RKO (cell line): ENCODE results near the gene MPP4.
A peak's percentile ranks its signal among the peaks of the same experiment; 100 is the strongest.
"Not testable (repeated sequence)": the region's sequence is repeated elsewhere in the genome, so short reads cannot be mapped to it uniquely, and the experiment has no call there.

Experiments used
- DNase-seq: peaks from one replicate; pipeline ENCODE4 v3.0.0-alpha.2; 2016; ENCODE audit warnings: low spot score

MPP4 gene

GRCh38 chr2:201671205-201671604 lies 27.2 kb downstream of the MPP4 start:
- not testable (repeated sequence) for DNase-seq

- no peak for DNase-seq
Observed at GRCh38 chr2:201669865-201670264, 28.6 kb downstream of the MPP4 start.

GRCh38 chr2:201668402-201668910 lies 30.0 kb downstream of the MPP4 start:
- no peak for DNase-seq

GRCh38 chr2:201664334-201664733 lies 34.1 kb downstream of the MPP4 start:
- DNase-seq, result no peak

GRCh38 chr2:201661366-201661765 lies 37.1 kb downstream of the MPP4 start:
- DNase-seq, result no peak

- no peak for DNase-seq
Observed at GRCh38 chr2:201660293-201660895, 38.0 kb downstream of the MPP4 start.

GRCh38 chr2:201656740-201657139 lies 41.7 kb downstream of the MPP4 start:
- no peak for DNase-seq

- no peak for DNase-seq
Observed at GRCh38 chr2:201656102-201656501, 42.3 kb downstream of the MPP4 start.

- no peak for DNase-seq
Observed at GRCh38 chr2:201654616-201655384, 43.6 kb downstream of the MPP4 start.

GRCh38 chr2:201653221-201653620 lies 45.2 kb downstream of the MPP4 start:
- no peak for DNase-seq

- no peak for DNase-seq
Observed at GRCh38 chr2:201649442-201649841, 49.0 kb downstream of the MPP4 start.

- DNase-seq, result no peak
Observed at GRCh38 chr2:201647431-201647830, 51.0 kb downstream of the MPP4 start.

- no peak for DNase-seq
Observed at GRCh38 chr2:201644001-201644400, 54.4 kb downstream of the MPP4 start.

- DNase-seq, result peak; percentile 52
Observed at GRCh38 chr2:201643216-201643890, 55.1 kb downstream of the MPP4 start, which contains the start of gene TMEM237. Gene TMEM237 (minus strand): TSS chr2:201643503. CDS start chr2:201643400, 103 bp downstream.

GRCh38 chr2:201642579-201643215 lies 55.7 kb downstream of the MPP4 start:
- DNase-seq, result peak; percentile 72

GRCh38 chr2:201642086-201642578 lies 56.3 kb downstream of the MPP4 start:
- peak; percentile 63 for DNase-seq

- no peak for DNase-seq
Observed at GRCh38 chr2:201639205-201639604, 59.2 kb downstream of the MPP4 start.

- DNase-seq, result no peak
Observed at GRCh38 chr2:201638326-201638725, 60.1 kb downstream of the MPP4 start.

- no peak for DNase-seq
Observed at GRCh38 chr2:201633661-201634249, 64.7 kb downstream of the MPP4 start.

- no peak for DNase-seq
Observed at GRCh38 chr2:201631041-201631440, 67.4 kb downstream of the MPP4 start.

- no peak for DNase-seq
Observed at GRCh38 chr2:201630577-201630976, 67.9 kb downstream of the MPP4 start.

- DNase-seq, result no peak
Observed at GRCh38 chr2:201628545-201628944, 69.9 kb downstream of the MPP4 start.
